ENCODE measurements around the gene ZNF638.

Gene ZNF638

GRCh38 chr2:71484354-71484753, 152.8 kb downstream of the ZNF638 start (continued):
- TF ChIP-seq TSHZ2 (CRISPR knock-in tag; IDR thresholded peaks at IDR 0.05) (no peak), ZFP3 (CRISPR knock-in tag; IDR thresholded peaks at IDR 0.05) (no peak), RARB (CRISPR knock-in tag; IDR thresholded peaks at IDR 0.05) (no peak), SNAI2 (CRISPR knock-in tag; IDR thresholded peaks at IDR 0.05) (no peak), ARNTL (CRISPR knock-in tag; IDR thresholded peaks at IDR 0.05; ENCODE audit: borderline replicate concordance, low read depth) (no peak), ZNF8 (CRISPR knock-in tag; IDR thresholded peaks at IDR 0.05) (no peak)
